Keratinocyte (primary cell): Measurements from ENCODE around the gene KCNH1.

ENCODE experiments used
- EZH2 ChIP-seq: IDR thresholded peaks from one replicate; pipeline ENCODE4 v1.6.1; 2012; ENCODE audit warnings: inconsistent platforms, mild to moderate bottlenecking, low read length, moderate library complexity
- TF ChIP-seq, protein P1 (sequence below), 3 experiments: IDR thresholded peaks in 1 of 3; conservative IDR thresholded peaks in 1 of 3; optimal IDR thresholded peaks in 1 of 3; 2 replicates in 2 of 3; 3 replicates in 1 of 3; pipeline versions ENCODE3 to v1.5.1; 2011; ENCODE audit warnings: low read length in 3 of 3, mild to moderate bottlenecking in 3 of 3, moderate library complexity in 2 of 3, control low read depth in 1 of 3, inconsistent platforms in 1 of 3; ENCODE audit not compliant: insufficient read depth in 2 of 3; ENCODE audit errors: extremely low read depth in 1 of 3

DNA sequence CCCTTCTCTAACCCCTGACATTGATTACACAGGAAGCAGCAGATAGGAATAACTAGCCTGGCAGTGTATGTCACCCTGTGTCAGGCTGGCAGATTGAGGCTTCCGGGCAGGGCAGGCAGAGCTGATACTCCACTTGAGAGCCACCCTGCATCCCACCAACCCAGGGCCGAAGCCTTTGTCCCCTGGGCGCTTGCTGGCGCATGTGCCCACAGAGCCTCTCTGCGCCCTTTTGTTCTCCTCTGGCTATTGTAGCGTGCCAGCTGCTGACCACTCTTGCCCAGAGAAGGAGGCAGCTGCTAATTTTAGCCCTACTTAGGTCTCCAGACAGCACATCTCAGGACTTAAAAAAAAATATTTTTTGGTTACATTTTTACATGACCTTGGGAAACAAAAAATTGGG lies 500.3 kb downstream of the KCNH1 start:
- TF ChIP-seq, protein P1, sequence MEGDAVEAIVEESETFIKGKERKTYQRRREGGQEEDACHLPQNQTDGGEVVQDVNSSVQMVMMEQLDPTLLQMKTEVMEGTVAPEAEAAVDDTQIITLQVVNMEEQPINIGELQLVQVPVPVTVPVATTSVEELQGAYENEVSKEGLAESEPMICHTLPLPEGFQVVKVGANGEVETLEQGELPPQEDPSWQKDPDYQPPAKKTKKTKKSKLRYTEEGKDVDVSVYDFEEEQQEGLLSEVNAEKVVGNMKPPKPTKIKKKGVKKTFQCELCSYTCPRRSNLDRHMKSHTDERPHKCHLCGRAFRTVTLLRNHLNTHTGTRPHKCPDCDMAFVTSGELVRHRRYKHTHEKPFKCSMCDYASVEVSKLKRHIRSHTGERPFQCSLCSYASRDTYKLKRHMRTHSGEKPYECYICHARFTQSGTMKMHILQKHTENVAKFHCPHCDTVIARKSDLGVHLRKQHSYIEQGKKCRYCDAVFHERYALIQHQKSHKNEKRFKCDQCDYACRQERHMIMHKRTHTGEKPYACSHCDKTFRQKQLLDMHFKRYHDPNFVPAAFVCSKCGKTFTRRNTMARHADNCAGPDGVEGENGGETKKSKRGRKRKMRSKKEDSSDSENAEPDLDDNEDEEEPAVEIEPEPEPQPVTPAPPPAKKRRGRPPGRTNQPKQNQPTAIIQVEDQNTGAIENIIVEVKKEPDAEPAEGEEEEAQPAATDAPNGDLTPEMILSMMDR (optimal IDR thresholded peaks at IDR 0.05 in 1 of 3, IDR thresholded peaks at IDR 0.05 in 1 of 3, conservative IDR thresholded peaks at IDR 0.05 in 1 of 3; ENCODE audit: extremely low read depth in 1 of 3, insufficient read depth in 2 of 3, low read length in 3 of 3): no peak
- TF ChIP-seq EZH2: no peak
